KMS-11 (cell line): ENCODE data around the gene SEZ6.

Source experiments
- H2AFZ ChIP-seq: fragments of 200-600 bp; sonication (generic); 2 replicates; pipeline ENCODE4 v1.6.1; 2016; ENCODE audit warnings: antibody characterized with exemption, mixed run types, low read depth
- H3K27ac ChIP-seq: fragments of 200-600 bp; sonication (generic); 2 replicates; pipeline ENCODE4 v1.6.1; 2016; ENCODE audit warnings: mild to moderate bottlenecking, mixed run types
- H3K27me3 ChIP-seq: fragments of 200-600 bp; sonication (generic); 2 replicates; pipeline ENCODE4 v1.6.1; 2017; ENCODE audit warnings: mild to moderate bottlenecking, low read depth, mixed run types, moderate library complexity; ENCODE audit not compliant: insufficient read depth
- H3K36me3 ChIP-seq: fragments of 200-600 bp; sonication (generic); 2 replicates; pipeline ENCODE4 v1.6.1; 2017; ENCODE audit warnings: mild to moderate bottlenecking, mixed run types; ENCODE audit not compliant: insufficient read depth
- H3K4me1 ChIP-seq: fragments of 200-600 bp; sonication (generic); 2 replicates; pipeline ENCODE4 v1.6.1; 2016; ENCODE audit warnings: mild to moderate bottlenecking, low read depth, mixed run types; ENCODE audit not compliant: poor library complexity, severe bottlenecking
- H3K4me2 ChIP-seq: fragments of 200-600 bp; sonication (generic); 2 replicates; pipeline ENCODE4 v1.7.0; 2016; ENCODE audit warnings: mild to moderate bottlenecking, mixed run types
- H3K4me3 ChIP-seq: fragments of 200-600 bp; sonication (generic); IDR thresholded peaks from 2 replicates; pipeline ENCODE4 v1.6.1; 2017; ENCODE audit warnings: low read depth, low read length, mixed read lengths; ENCODE audit not compliant: insufficient read depth
- H3K79me2 ChIP-seq: fragments of 200-600 bp; sonication (generic); 2 replicates; pipeline ENCODE4 v1.6.1; 2016; ENCODE audit warnings: low read depth, mixed run types; ENCODE audit not compliant: insufficient read depth
- H3K9ac ChIP-seq: fragments of 200-600 bp; sonication (generic); 2 replicates; pipeline ENCODE4 v1.6.1; 2016; ENCODE audit warnings: mild to moderate bottlenecking, mixed run types
- H4K20me1 ChIP-seq: fragments of 200-600 bp; sonication (generic); 2 replicates; pipeline ENCODE4 v1.6.1; 2016; ENCODE audit warnings: mild to moderate bottlenecking, mixed run types; ENCODE audit not compliant: insufficient read depth
- CTCF ChIP-seq: fragments of 200-600 bp; sonication (generic); conservative IDR thresholded peaks from 2 replicates; pipeline ENCODE4 v1.6.1; 2017; ENCODE audit warnings: low read depth, mild to moderate bottlenecking, antibody characterized with exemption, low read length, moderate library complexity, mixed read lengths

SEZ6 gene

GRCh38 chr17:28963841-28964240 is 42.0 kb downstream of the SEZ6 start:
- no peak overlapping the region for H3K9ac ChIP-seq
- H3K27ac ChIP-seq, result no peak overlapping the region

DNA sequence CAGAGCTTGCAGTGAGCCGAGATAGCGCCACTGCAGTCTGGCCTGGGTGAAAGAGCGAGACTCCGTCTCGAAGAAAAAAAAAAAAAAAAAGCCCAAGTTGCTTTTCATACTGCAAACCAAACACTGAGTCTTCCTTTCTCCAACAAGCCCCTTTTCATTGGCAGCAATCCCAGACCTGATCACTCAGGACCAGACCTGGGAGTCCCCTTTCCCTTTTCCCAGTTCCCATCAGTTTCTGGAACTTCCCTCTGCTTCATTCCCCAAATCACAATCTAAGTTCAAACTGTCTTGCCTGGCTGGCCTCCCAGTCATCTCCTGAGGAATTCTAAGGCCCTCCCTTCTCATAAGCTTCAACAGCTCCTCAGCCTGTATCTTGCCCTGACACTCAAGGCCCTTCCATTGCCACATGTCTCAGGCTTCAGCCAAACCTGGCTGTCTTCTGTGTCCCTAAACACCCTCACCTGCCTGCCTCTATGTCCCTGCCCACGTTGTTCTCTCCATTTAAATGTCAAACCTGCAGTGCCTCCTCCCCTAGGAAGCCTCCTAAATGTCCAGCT is 42.7 kb downstream of the SEZ6 start:
- Histone ChIP-seq H3K4me3 (no peak overlapping the region), H3K27ac (no peak overlapping the region), H2AFZ (no peak overlapping the region), H3K4me1 (no peaks in the 10 kb centered on the region), H3K79me2 (no peaks in the 10 kb centered on the region), H3K9ac (no peak overlapping the region), H3K27me3 (peaks cover 36% of the 10 kb centered on the region), H3K4me2 (no peak overlapping the region), H3K36me3 (no peaks in the 10 kb centered on the region), H4K20me1 (no peaks in the 10 kb centered on the region)
- TF ChIP-seq CTCF, result no peak

More at GRCh38 chr17:28963841-28964240, 42.0 kb downstream of the SEZ6 start:
- no peaks in the 10 kb centered on the region for H3K4me1 ChIP-seq
- no peak overlapping the region for H3K4me2 ChIP-seq
- H2AFZ ChIP-seq, result no peak overlapping the region
- H4K20me1 ChIP-seq, result no peaks in the 10 kb centered on the region
- H3K79me2 ChIP-seq, result no peaks in the 10 kb centered on the region
- H3K27me3 ChIP-seq, result peaks cover 38% of the 10 kb centered on the region
- no peak overlapping the region for H3K4me3 ChIP-seq
- TF ChIP-seq CTCF, result no peak
- H3K36me3 ChIP-seq, result no peaks in the 10 kb centered on the region

- Histone ChIP-seq H3K4me2 (no peak overlapping the region), H3K9ac (no peak overlapping the region), H3K79me2 (no peaks in the 10 kb centered on the region), H3K4me1 (no peaks in the 10 kb centered on the region), H3K27me3 (peaks cover 36% of the 10 kb centered on the region), H3K4me3 (no peak overlapping the region), H3K36me3 (no peaks in the 10 kb centered on the region), H4K20me1 (no peaks in the 10 kb centered on the region), H2AFZ (no peak overlapping the region), H3K27ac (no peak overlapping the region)
- no peak for TF ChIP-seq CTCF
These were observed 44.4 kb downstream of the SEZ6 start for GRCh38 chr17:28961391-28961790.

GRCh38 chr17:28960256-28961061 is 45.4 kb downstream of the SEZ6 start:
- H3K27ac ChIP-seq, result no peak overlapping the region
- no peaks in the 10 kb centered on the region for H3K79me2 ChIP-seq
- H3K4me3 ChIP-seq, result no peak overlapping the region
- H3K27me3 ChIP-seq, result peaks cover 36% of the 10 kb centered on the region
- no peaks in the 10 kb centered on the region for H3K36me3 ChIP-seq
- H3K4me1 ChIP-seq, result no peaks in the 10 kb centered on the region
- no peak overlapping the region for H2AFZ ChIP-seq
- no peak overlapping the region for H3K4me2 ChIP-seq
- no peak for TF ChIP-seq CTCF
- no peak overlapping the region for H3K9ac ChIP-seq
- no peaks in the 10 kb centered on the region for H4K20me1 ChIP-seq
